ENCODE measurements around the gene ABCC2.

DNA sequence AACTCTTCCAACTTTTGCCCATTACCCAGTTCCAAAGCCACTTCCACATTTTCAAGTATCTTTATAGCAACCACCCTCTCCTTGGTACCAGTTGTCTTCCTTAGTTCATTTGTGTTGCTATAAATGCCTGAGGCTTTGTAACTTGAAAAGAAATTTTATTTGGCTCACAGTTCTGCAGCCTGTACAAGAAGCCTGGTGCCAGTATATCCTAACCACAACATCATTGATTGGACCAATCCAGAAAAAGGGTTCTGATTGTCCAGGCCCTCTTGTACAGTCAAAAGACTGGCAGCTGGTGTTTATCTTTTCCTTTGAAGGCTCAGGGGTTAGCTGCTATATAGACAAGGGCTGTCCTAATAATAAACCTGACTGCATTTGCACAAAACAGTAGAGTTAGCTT lies 21.1 kb upstream of the ABCC2 start:
- TF ChIP-seq, protein P1, sequence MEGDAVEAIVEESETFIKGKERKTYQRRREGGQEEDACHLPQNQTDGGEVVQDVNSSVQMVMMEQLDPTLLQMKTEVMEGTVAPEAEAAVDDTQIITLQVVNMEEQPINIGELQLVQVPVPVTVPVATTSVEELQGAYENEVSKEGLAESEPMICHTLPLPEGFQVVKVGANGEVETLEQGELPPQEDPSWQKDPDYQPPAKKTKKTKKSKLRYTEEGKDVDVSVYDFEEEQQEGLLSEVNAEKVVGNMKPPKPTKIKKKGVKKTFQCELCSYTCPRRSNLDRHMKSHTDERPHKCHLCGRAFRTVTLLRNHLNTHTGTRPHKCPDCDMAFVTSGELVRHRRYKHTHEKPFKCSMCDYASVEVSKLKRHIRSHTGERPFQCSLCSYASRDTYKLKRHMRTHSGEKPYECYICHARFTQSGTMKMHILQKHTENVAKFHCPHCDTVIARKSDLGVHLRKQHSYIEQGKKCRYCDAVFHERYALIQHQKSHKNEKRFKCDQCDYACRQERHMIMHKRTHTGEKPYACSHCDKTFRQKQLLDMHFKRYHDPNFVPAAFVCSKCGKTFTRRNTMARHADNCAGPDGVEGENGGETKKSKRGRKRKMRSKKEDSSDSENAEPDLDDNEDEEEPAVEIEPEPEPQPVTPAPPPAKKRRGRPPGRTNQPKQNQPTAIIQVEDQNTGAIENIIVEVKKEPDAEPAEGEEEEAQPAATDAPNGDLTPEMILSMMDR (conservative IDR thresholded peaks at IDR 0.05; ENCODE audit: low read length) = no peak
- no peak for TF ChIP-seq EZH2phosphoT487 (IDR thresholded peaks at IDR 0.05; ENCODE audit: borderline replicate concordance, low read depth, low read length)

All from OCI-LY7 (cell line).